SKM-1 treated with dmso at 0.1 percent for 144 hours (cell line): ENCODE data around the gene CAMTA1.

Source experiments
- DNase-seq: peaks from one replicate; lab custom pipeline; 2025; ENCODE audit not compliant: unreplicated experiment; lab: John Stamatoyannopoulos, UW

The CAMTA1 gene

GRCh38 chr1:6924891-6925290, 139.6 kb downstream of the CAMTA1 start:
- no peak for DNase-seq

DNA sequence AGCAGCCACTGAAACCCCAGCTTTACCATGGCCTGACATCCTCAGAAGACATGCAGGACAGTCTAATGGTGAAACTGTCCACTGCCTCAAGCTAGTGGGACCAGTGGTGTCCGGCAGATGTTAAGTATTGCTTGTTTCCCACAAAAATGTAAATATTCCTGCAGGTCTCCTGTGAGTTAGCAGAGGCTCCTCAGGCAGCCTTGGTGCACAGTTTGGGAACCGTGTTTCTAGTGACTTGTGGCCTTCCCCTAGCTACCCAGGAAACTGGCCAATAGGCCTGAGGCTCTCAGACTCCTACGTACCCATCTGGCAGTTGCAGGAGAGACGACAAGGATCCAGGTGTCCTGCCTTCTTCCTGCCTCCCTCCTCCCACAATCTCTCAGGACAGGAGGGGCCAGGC, 142.4 kb downstream of the CAMTA1 start:
- DNase-seq, result no peak

GRCh38 chr1:6928106-6928885, 143.0 kb downstream of the CAMTA1 start:
- DNase-seq, result no peak

- DNase-seq, result no peak
Measured at GRCh38 chr1:6930732-6931300, 145.6 kb downstream of the CAMTA1 start.

GRCh38 chr1:6935361-6935883, 150.2 kb downstream of the CAMTA1 start:
- no peak for DNase-seq

- DNase-seq, result no peak
Measured at GRCh38 chr1:6935911-6936690, 150.8 kb downstream of the CAMTA1 start.

GRCh38 chr1:6937048-6937447, 151.8 kb downstream of the CAMTA1 start:
- DNase-seq, result no peak

DNA sequence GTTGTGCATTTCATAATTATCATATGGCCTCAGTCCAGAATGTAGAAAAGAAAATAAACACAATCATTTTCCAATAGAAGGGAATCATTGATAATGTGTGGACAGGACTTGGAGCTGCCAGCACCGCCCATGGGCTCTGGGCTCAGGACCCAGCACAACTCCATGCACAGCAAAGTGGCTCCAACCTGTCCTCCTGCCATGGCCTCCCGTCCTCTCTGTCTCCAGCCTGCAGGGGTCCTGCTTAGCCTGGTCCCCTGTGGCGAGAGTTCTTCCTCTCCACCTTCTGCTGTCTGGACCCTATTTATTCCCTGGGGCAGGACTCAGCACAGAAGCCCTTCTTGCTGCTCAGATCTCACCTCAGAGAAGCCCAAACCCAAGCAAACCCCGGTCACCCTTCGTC, 154.1 kb downstream of the CAMTA1 start:
- no peak for DNase-seq

DNA sequence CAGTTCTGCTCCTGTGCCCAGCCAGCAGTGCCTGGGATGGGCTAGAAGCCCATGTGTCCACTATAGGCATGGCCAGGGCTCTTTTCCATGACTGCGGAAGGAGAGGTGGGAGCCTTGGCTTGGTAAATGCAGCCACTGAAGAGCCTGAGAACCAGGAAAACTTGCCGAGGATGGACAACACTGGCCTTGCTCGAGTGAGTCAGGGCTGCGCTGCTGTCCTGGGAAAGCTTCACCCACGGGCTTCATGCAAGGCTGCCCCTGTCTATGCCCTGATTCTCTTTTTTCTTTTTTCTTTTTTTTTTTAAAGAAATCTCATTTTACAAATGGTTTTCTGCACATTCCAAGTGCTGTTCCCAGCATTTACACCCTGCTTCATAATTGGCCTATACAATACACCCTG, 156.5 kb downstream of the CAMTA1 start:
- DNase-seq, result no peak

DNA sequence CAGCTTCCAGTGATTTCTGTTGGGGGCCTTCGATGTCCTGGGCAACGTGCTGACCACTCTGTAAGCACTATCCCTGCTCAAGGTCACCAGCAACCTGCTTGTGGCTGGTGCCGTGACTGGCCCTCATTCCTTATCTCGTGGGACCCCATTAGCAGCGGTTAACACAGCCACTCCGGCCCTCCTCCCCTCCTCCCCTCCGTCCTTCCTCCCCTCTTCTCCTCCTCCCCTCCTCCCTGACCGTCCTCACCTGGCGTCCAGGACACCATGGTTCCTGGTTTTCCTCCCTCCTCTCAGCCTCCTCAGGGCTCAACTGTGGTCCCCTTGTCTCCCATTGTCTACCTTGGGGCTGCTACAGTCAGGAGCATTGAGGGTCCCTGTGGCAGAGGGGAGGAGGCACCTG, 157.7 kb downstream of the CAMTA1 start:
- DNase-seq, result no peak

GRCh38 chr1:6944434-6944833, 159.2 kb downstream of the CAMTA1 start:
- no peak for DNase-seq

DNA sequence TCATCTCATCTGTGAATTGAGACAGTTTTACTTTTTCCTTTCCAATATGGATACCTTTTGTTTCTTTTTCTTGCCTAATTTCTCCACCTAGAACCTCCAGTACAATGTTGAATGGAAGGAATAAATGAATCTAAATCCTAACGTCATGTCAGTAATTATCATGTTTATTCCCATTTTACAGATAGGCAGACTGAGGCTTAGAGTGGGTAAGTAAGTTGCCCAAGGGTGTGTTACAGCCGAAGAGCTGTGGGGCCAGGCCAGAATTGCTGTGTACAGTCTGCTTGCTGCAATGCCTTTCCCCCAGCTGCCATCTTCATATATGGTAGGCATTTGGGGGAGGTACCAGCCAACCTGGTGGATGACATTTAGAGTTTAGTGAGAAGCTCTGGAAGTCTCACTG, 162.7 kb downstream of the CAMTA1 start:
- no peak for DNase-seq

- no peak for DNase-seq
Measured at GRCh38 chr1:6948416-6948815, 163.2 kb downstream of the CAMTA1 start.

- DNase-seq, result no peak
Measured at GRCh38 chr1:6948861-6949260, 163.6 kb downstream of the CAMTA1 start.

DNA sequence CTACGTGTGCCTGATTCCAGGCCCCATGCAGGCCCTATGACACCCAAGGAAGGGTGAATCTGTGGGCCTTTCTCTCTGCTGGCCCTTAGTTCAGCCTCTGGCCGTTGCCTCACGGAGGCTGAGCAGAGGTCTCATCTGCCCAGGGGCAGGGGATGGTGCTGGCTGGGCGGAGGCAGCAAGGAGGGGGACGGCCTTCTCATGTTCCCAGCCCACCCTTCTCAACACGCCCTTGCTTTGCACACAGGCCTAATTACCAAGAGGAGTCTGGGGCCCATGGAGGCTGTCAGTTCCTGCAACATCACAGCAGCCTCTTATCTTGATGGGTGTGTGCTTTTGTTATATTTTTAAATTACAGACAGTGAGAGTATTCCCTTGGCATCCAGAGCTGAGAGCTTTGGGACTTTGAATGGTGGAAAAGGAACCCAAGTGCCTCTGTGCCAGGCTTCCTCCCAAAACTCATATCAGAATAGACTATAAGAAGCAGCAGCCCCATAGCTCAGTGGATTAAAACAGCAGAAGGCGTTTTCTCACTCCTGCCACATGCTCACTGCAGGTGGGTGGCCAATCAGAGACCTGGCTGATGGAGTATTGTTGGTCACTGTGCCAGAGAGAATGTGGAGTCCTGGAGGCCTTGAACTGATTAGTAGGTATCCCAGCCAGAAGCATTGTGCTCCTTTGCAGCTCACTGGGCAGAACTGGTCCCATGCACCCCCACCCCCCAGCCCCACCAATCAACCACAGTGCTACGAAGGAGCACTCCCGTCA, 164.9 kb downstream of the CAMTA1 start:
- DNase-seq, result no peak

GRCh38 chr1:6951536-6951935, 166.3 kb downstream of the CAMTA1 start:
- DNase-seq, result no peak

DNA sequence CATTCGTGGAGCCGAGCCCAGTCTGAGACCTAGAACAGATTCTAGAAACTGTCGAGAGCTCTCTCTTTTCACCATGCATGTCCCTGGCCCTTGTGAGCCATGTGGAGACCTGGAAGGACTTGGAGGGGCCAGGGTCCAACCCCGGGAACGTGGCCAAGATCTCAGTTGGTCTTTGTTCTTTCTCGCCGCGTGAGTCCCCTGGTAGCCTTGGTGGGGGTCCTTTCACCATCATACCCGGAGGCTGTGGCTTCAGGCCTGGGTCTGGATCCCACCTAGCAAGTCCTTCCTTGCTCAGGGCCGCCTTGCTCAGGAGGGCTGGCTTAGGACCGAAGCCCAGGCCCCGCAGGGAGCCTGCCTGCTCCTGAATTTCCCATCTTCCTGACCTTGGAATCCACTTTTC, 168.0 kb downstream of the CAMTA1 start:
- DNase-seq, result no peak

- DNase-seq, result no peak
Measured at GRCh38 chr1:6953907-6954364, 168.7 kb downstream of the CAMTA1 start.

DNA sequence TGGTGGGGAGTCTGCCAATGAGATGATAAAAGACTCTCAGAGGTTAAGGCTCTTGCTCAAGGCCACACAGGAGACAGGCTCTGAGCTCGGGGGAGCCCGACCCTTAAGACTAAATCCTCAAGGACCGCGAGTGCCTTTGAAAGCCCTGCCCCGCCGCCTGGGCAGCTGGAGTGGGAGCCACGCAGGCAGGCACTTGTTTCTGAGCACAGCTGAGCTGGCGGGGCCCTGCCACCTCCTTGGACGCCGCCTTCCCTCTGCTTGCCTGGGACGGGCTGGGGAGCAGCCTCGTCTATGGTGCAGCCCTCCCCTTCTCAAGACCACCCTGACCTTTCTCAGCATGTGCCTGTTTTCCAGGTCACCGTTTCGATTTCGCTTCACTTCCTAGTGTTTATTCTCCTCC, 169.3 kb downstream of the CAMTA1 start:
- no peak for DNase-seq

GRCh38 chr1:6955357-6956094, 170.3 kb downstream of the CAMTA1 start:
- DNase-seq, result no peak
